Natural killer cell (primary cell): ENCODE measurements around the gene RGPD3. TPM values are rescaled to one million over a fixed set of nuclear protein-coding genes. Genes with fewer than 3 reads are reported as not detected.
"Not testable (repeated sequence)": the region's sequence is repeated elsewhere in the genome, so short reads cannot be mapped to it uniquely, and the experiment has no call there.

ENCODE experiments used
- ATAC-seq, 3 donors: fragments of 150-1000 bp in 2 of 3; fragments of 200-7000 bp in 1 of 3; cut with Tn5 transposase; 1 replicate in 1 of 3; 2 replicates in 2 of 3; pipeline ENCODE4 v1.10.0; 2021; ENCODE audit warnings: mild to moderate bottlenecking in 2 of 3, moderate library complexity in 2 of 3
- DNase-seq, 2 donors: peaks; one replicate each; pipeline versions ENCODE4 v3.0.0 to v3.0.0-alpha.2; 2013 to 2021; ENCODE audit warnings: mixed read lengths in 1 of 2
- H3K27ac ChIP-seq: one replicate; pipeline ENCODE4 v1.5.1; 2013; ENCODE audit warnings: mild to moderate bottlenecking, low read length
- H3K27me3 ChIP-seq: one replicate; pipeline ENCODE4 v1.6.1; 2013; ENCODE audit warnings: low read length; ENCODE audit not compliant: control insufficient read depth, insufficient read depth
- H3K36me3 ChIP-seq: one replicate; pipeline ENCODE4 v1.6.1; 2013; ENCODE audit warnings: low read length; ENCODE audit not compliant: control insufficient read depth, insufficient read depth
- H3K4me1 ChIP-seq: one replicate; pipeline ENCODE4 v1.6.1; 2013; ENCODE audit warnings: low read length; ENCODE audit not compliant: control insufficient read depth, insufficient read depth
- H3K4me3 ChIP-seq: one replicate; pipeline ENCODE4 v1.5.1; 2013; ENCODE audit warnings: low read length
- H3K9me3 ChIP-seq: one replicate; pipeline ENCODE4 v1.6.1; 2013; ENCODE audit warnings: low read length; ENCODE audit not compliant: control insufficient read depth, insufficient read depth
- H3K27ac Mint-ChIP-seq, 2 donors: one replicate each; pipeline ENCODE4 v1.8.0; 2022; ENCODE audit warnings: mild to moderate bottlenecking in 2 of 2, mixed read lengths in 2 of 2, moderate library complexity in 1 of 2
- H3K27me3 Mint-ChIP-seq, 2 donors: one replicate each; pipeline ENCODE4 v1.8.0; 2022; ENCODE audit warnings: low read depth in 2 of 2, mixed read lengths in 2 of 2
- H3K36me3 Mint-ChIP-seq: one replicate; pipeline ENCODE4 v1.8.0; 2022; ENCODE audit warnings: mixed read lengths
- H3K4me1 Mint-ChIP-seq, 2 donors: one replicate each; pipeline ENCODE4 v1.8.0; 2022; ENCODE audit warnings: mixed read lengths in 2 of 2
- H3K4me3 Mint-ChIP-seq: one replicate; pipeline ENCODE4 v1.8.0; 2022; ENCODE audit warnings: mild to moderate bottlenecking, moderate library complexity, mixed read lengths
- H3K9me3 Mint-ChIP-seq, 2 donors: one replicate each; pipeline ENCODE4 v1.8.0; 2022; ENCODE audit warnings: mixed read lengths in 2 of 2
- WGBS: methylation state at CpG from one replicate; pipeline ENCODE4 v1.1.7; 2013; ENCODE audit warnings: missing lambda C conversion rate; ENCODE audit not compliant: insufficient coverage; 5-methylcytosine and 5-hydroxymethylcytosine counted together
- intact Hi-C: fragments of 100-400 bp; cut with micrococcal nuclease; formaldehyde crosslinking; loops from one replicate; pipeline ENCODE4 v1.14.2; 2022
- total RNA-seq, 4 donors: library from RNA; stranded (reverse); fragments of 120-200 nt in 1 of 4; gene quantifications; one replicate each; pipeline versions ENCODE4 v1.2.3 to v1.2.4, GENCODE V29; 2013 to 2022
- TF ChIP-seq, protein P1 (sequence below): fragments of 200-600 bp; IDR thresholded peaks from one replicate; pipeline ENCODE4 v1.8.0; 2022; ENCODE audit warnings: antibody characterized with exemption

Gene RGPD3
- total RNA-seq, 3 donors from 2014 or later (not counting 1 experiment from before 2014, with no cell fraction given), result 0.32 to 0.73 TPM; not detected in 1

- ATAC-seq, H3K4me3 Mint-ChIP-seq, H3K4me1 Mint-ChIP-seq, H3K36me3 Mint-ChIP-seq, H3K9me3 ChIP-seq, H3K27ac Mint-ChIP-seq, H3K36me3 ChIP-seq, H3K4me1 ChIP-seq, intact Hi-C loops, H3K27me3 Mint-ChIP-seq, H3K4me3 ChIP-seq, H3K27me3 ChIP-seq, H3K9me3 Mint-ChIP-seq, H3K27ac ChIP-seq: not testable (repeated sequence)
- peak in 1 of 2 donors; percentile 46 for DNase-seq
- 20% methylated on average over 19 of the region's 39 CpGs for WGBS
These were observed 18.6 kb upstream of the RGPD3 start, which contains the start of gene CD8B2 for GRCh38 chr2:106486551-106487385. CD8B2 (plus strand) TSS chr2:106487364; CDS start chr2:106487427, 63 bp downstream.

DNA sequence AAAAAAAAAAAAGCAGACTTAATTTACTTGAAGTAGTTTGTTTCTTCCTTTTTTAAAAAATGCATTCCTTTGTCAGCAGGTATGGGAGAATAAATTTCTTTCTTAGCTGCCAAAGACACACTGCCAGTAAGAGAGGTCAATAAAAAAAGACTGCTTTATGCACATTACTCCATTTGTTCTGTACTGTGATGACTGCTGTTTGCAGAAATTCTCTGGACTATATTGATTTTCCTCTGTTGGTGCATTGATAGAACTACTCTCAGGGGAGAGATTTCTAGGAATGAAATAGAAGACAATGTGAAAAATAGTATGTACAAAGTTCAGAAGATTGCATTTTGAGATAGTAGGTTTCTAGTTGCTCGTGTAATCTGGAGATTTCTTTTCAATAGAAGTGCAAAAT, 11.3 kb upstream of the RGPD3 start:
- ATAC-seq, H3K36me3 ChIP-seq, H3K9me3 Mint-ChIP-seq, intact Hi-C loops, H3K36me3 Mint-ChIP-seq, H3K27ac Mint-ChIP-seq, H3K4me3 ChIP-seq, H3K27me3 Mint-ChIP-seq, H3K4me1 ChIP-seq, H3K4me1 Mint-ChIP-seq, H3K4me3 Mint-ChIP-seq, H3K9me3 ChIP-seq, H3K27ac ChIP-seq, H3K27me3 ChIP-seq, DNase-seq: not testable (repeated sequence)
- no CpG with 5 or more reads among the region's 1 CpG for WGBS

DNA sequence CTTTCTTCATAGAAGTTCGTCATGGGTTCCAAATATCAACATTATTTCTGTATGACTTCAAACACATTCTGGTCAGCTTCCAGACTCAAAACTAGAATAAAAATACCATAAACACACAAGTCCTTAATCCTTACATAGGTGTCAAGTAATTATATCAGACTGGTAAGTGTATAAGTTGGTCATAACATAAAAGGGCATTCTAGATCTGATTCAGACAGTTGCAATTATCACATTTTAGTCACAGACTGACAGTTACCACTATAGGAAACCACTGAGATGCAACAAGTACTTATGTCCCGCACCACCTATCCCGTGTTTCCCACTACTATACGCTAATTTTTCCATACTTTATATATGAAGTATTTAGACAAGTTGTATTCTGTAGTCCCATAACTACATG, 9.4 kb upstream of the RGPD3 start:
- H3K4me3 ChIP-seq, H3K4me1 ChIP-seq, H3K9me3 ChIP-seq, H3K9me3 Mint-ChIP-seq, H3K4me3 Mint-ChIP-seq, H3K36me3 Mint-ChIP-seq, DNase-seq, ATAC-seq, H3K27ac ChIP-seq, H3K36me3 ChIP-seq, H3K27me3 Mint-ChIP-seq, H3K27ac Mint-ChIP-seq, H3K27me3 ChIP-seq, intact Hi-C loops, H3K4me1 Mint-ChIP-seq: not testable (repeated sequence)
- WGBS, result 74% methylated on average over 1 of the region's 4 CpGs

GRCh38 chr2:106470658-106471057, 2.4 kb upstream of the RGPD3 start:
- H3K27ac Mint-ChIP-seq, H3K27ac ChIP-seq, DNase-seq, H3K36me3 ChIP-seq, H3K36me3 Mint-ChIP-seq, H3K9me3 Mint-ChIP-seq, H3K4me3 Mint-ChIP-seq, H3K9me3 ChIP-seq, H3K4me3 ChIP-seq, H3K4me1 ChIP-seq, H3K4me1 Mint-ChIP-seq, intact Hi-C loops, H3K27me3 Mint-ChIP-seq, H3K27me3 ChIP-seq: not testable (repeated sequence)
- TF ChIP-seq, protein P1, sequence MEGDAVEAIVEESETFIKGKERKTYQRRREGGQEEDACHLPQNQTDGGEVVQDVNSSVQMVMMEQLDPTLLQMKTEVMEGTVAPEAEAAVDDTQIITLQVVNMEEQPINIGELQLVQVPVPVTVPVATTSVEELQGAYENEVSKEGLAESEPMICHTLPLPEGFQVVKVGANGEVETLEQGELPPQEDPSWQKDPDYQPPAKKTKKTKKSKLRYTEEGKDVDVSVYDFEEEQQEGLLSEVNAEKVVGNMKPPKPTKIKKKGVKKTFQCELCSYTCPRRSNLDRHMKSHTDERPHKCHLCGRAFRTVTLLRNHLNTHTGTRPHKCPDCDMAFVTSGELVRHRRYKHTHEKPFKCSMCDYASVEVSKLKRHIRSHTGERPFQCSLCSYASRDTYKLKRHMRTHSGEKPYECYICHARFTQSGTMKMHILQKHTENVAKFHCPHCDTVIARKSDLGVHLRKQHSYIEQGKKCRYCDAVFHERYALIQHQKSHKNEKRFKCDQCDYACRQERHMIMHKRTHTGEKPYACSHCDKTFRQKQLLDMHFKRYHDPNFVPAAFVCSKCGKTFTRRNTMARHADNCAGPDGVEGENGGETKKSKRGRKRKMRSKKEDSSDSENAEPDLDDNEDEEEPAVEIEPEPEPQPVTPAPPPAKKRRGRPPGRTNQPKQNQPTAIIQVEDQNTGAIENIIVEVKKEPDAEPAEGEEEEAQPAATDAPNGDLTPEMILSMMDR, result peak; percentile 23
- peak in 1 of 3 donors; percentile 67 for ATAC-seq
- no CpG with 5 or more reads among the region's 4 CpGs for WGBS

DNA sequence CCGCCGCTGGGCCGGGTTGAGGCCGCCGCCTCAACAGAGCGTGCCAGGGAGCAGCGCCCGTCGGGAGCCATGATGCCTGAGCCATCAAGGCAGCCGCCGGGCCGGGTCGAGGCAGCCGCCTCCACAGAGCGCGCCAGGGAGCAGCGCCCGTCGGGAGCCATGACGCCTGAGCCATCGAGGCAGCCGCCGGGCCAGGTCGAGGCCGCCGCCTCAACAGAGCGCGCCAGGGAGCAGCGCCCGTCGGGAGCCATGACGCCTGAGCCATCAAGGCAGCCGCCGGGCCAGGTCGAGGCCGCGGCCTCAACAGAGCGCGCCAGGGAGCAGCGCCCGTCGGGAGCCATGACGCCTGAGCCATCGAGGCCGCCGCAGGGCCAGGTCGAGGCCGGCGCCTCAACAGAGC, 697 bp downstream of the RGPD3 start:
- H3K27ac Mint-ChIP-seq, H3K9me3 ChIP-seq, ATAC-seq, H3K4me1 ChIP-seq, DNase-seq, H3K9me3 Mint-ChIP-seq, H3K36me3 ChIP-seq, H3K27ac ChIP-seq, H3K27me3 ChIP-seq, H3K27me3 Mint-ChIP-seq, intact Hi-C loops, H3K4me1 Mint-ChIP-seq, H3K4me3 ChIP-seq, H3K36me3 Mint-ChIP-seq, H3K4me3 Mint-ChIP-seq: not testable (repeated sequence)
- WGBS, result 96% methylated on average over 49 of the region's 49 CpGs

DNA sequence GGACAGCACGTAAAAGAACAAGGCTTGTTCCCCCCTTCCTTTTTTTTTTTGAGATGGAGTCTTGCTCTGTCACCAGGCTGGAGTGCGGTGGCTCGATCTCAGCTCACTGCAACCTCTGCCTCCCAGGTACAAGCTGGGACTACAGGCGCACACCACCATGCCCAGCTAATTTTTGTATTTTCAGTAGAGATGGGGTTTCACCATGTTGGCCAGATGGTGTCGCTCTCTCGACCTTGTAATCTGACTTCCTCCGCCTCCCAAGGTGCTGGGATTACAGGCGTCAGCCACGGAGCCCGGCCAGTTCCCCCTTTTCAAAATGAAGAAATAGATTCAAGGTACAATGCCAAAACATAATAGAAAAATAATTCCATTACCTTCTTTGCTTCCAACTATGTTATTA, 6.3 kb downstream of the RGPD3 start:
- H3K4me1 ChIP-seq, H3K27ac ChIP-seq, H3K36me3 ChIP-seq, H3K9me3 Mint-ChIP-seq, ATAC-seq, H3K9me3 ChIP-seq, H3K4me1 Mint-ChIP-seq, H3K27me3 ChIP-seq, H3K27me3 Mint-ChIP-seq, intact Hi-C loops, H3K27ac Mint-ChIP-seq, H3K4me3 ChIP-seq, H3K4me3 Mint-ChIP-seq, H3K36me3 Mint-ChIP-seq: not testable (repeated sequence)
- 57% methylated on average over 5 of the region's 10 CpGs for WGBS
- peak in 1 of 2 donors; percentile 32 for DNase-seq

GRCh38 chr2:106390680-106391079, 77.5 kb downstream of the RGPD3 start:
- H3K27ac Mint-ChIP-seq, H3K27me3 ChIP-seq, ATAC-seq, H3K36me3 Mint-ChIP-seq, H3K9me3 ChIP-seq, H3K9me3 Mint-ChIP-seq, H3K36me3 ChIP-seq, H3K27me3 Mint-ChIP-seq, H3K4me3 ChIP-seq, DNase-seq, H3K4me1 Mint-ChIP-seq, H3K4me3 Mint-ChIP-seq, intact Hi-C loops, H3K27ac ChIP-seq, H3K4me1 ChIP-seq: not testable (repeated sequence)
- 87% methylated on average over 4 of the region's 5 CpGs for WGBS
